ENCODE measurements around the gene FGF12.

Gene FGF12

GRCh38 chr3:192684151-192684550 is 43.2 kb downstream of the FGF12 start:
- no peak for DNase-seq

- DNase-seq: no peak
Observed at GRCh38 chr3:192675958-192676649, 51.2 kb downstream of the FGF12 start.

GRCh38 chr3:192655628-192656027 is 71.7 kb downstream of the FGF12 start:
- DNase-seq: no peak

GRCh38 chr3:192655040-192655439 is 72.3 kb downstream of the FGF12 start:
- no peak for DNase-seq

- DNase-seq: no peak
Observed at GRCh38 chr3:192653862-192654261, 73.5 kb downstream of the FGF12 start.

GRCh38 chr3:192652727-192653126 is 74.6 kb downstream of the FGF12 start:
- no peak for DNase-seq

GRCh38 chr3:192651836-192652512 is 75.4 kb downstream of the FGF12 start:
- DNase-seq: no peak

GRCh38 chr3:192645437-192645836 is 81.9 kb downstream of the FGF12 start:
- no peak for DNase-seq

- DNase-seq: no peak
Observed at GRCh38 chr3:192642651-192643050, 84.7 kb downstream of the FGF12 start.

GRCh38 chr3:192641919-192642318 is 85.4 kb downstream of the FGF12 start:
- no peak for DNase-seq

- no peak for DNase-seq
Observed at GRCh38 chr3:192639987-192640386, 87.4 kb downstream of the FGF12 start.

- DNase-seq: no peak
Observed at GRCh38 chr3:192637803-192638202, 89.5 kb downstream of the FGF12 start.

- no peak for DNase-seq
Observed at GRCh38 chr3:192636517-192637444, 90.6 kb downstream of the FGF12 start.

GRCh38 chr3:192629429-192629828 is 97.9 kb downstream of the FGF12 start:
- DNase-seq: no peak

- no peak for DNase-seq
Observed at GRCh38 chr3:192621909-192622308, 105.4 kb downstream of the FGF12 start.

GRCh38 chr3:192620275-192620674 is 107.1 kb downstream of the FGF12 start:
- no peak for DNase-seq

- DNase-seq: no peak
Observed at GRCh38 chr3:192611411-192611810, 115.9 kb downstream of the FGF12 start.

GRCh38 chr3:192608726-192609600 is 118.4 kb downstream of the FGF12 start:
- DNase-seq: no peak

- DNase-seq: no peak
Observed at GRCh38 chr3:192607798-192608197, 119.5 kb downstream of the FGF12 start.

- DNase-seq: no peak
Observed at GRCh38 chr3:192597913-192598312, 129.4 kb downstream of the FGF12 start.

- DNase-seq: no peak
Observed at GRCh38 chr3:192597506-192597905, 129.8 kb downstream of the FGF12 start.

- no peak for DNase-seq
Observed at GRCh38 chr3:192578729-192579128, 148.6 kb downstream of the FGF12 start.
